ENCODE measurements around the gene CPN2. TPM values are rescaled to one million over a fixed set of nuclear protein-coding genes. Genes with fewer than 3 reads are reported as not detected.

Gene CPN2
- not detected in 2 replicates for total RNA-seq

GRCh38 chr3:194351080-194351672, at the start of gene CPN2:
CPN2 (minus strand) TSS chr3:194351328; CDS start chr3:194342702, 8,626 bp downstream.

GRCh38 chr3:194399166-194399565, 48.0 kb upstream of the CPN2 start, which contains the start of gene GP5:
GP5 (minus strand) TSS chr3:194399266; CDS start chr3:194398282, 984 bp downstream.

GRCh38 chr3:194369522-194370279, 18.6 kb upstream of the CPN2 start, which contains the start of gene LRRC15:
LRRC15 (minus strand) TSS chr3:194369743; CDS start chr3:194361043, 8,700 bp downstream.

Other genes starting within 250 kb of the CPN2 start
- 27.0 and 33.6 TPM in 2 replicates for gene HES1, start 215.2 kb downstream of the CPN2 start, total RNA-seq
- gene LRRC15, start 18.4 kb upstream of the CPN2 start, total RNA-seq = under 0.01 TPM in 1 of 2 replicates, not detected in the other
- gene GP5, start 47.9 kb upstream of the CPN2 start, total RNA-seq = 0.14 TPM in 1 of 2 replicates, not detected in the other
- gene ATP13A3, start 135.7 kb upstream of the CPN2 start, total RNA-seq = 302 and 308 TPM in 2 replicates

Data from thoracic aorta endothelial cell (primary cell).